HG03378 (cell line): Measurements from ENCODE around the gene PARVG.

ENCODE experiments used
- ATAC-seq: cut with Tn5 transposase; IDR thresholded peaks from one replicate; pipeline ENCODE4 v1.9.1; 2021; ENCODE audit warnings: mild to moderate bottlenecking, moderate library complexity; ENCODE audit not compliant: unreplicated experiment

PARVG gene

DNA sequence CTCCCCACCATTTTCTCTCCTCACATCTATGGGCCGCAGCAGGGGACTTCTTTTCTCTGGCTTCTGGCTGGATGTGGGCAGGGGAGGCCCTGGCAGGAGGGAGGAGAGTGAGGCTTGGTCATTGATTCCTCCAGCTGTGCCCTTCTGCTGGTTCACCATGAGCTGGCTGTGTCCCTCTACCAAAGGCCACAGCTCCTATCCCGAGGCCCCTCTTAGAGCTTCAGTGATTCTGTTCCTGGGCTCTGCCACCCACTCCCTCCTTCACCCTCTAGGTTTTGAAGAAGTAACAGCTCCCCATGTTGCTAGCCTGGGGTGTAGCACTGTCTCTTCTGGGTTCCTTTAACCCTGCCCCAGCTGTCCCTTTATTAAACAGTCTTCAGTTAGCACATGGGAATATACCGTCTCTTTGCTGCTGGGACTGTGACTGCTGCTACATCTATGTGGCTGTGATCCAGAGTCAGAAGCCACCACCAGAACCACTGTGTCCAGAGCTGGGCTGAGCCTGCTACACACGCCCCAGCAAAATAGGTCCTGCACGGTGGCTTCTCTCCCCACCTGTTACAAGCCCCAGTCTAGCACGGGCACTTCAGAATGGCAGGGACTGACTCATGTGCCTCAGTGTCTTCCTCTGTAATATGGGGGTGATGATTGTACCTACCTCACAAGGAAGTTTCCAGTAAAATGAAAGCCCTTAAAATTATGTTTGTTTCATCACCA lies 578 bp upstream of the PARVG start:
- no peak for ATAC-seq

DNA sequence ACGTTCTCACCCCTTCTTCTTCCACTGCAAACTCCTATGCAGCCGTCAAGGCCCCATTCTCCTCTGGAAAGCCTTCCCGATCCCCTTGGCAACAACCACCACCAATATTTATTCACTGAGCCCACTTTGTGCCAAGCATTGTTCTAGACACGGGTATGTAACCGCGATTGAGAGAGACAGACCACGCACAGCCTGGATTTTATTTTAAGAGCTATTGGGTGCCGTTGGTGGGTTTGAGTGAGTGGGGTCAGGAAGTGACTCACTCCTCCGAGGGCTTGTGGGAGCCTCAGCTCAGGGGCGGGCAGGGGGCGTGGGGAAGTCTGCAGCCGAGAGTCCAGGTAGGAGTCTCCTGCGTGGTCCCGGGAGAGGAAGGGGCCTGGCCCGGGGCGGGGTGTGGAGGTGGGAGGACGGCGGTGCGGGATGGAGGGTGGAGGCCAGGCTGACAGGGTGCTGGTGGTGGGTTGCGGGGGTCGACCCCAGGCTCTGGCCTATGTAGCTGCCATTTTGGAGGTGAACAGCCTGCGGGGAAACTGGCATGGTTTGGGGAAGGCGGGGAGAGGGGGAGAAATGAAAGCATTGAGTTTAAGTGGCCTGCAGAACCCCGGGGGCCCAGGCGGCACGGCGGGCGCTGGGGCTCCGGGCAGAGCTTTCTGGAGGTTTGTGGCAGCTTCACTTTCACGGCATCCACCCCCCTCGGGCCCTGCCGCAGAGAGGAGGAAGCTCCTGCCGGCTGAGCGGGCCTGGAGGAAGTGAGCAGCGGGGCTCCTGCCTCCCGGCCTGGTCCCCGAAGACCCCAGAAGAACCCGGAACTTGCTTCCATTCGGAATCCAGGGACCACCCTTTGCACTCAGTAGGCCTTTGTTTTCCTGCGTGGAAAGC lies 547 bp downstream of the PARVG start:
- ATAC-seq: no peak

DNA sequence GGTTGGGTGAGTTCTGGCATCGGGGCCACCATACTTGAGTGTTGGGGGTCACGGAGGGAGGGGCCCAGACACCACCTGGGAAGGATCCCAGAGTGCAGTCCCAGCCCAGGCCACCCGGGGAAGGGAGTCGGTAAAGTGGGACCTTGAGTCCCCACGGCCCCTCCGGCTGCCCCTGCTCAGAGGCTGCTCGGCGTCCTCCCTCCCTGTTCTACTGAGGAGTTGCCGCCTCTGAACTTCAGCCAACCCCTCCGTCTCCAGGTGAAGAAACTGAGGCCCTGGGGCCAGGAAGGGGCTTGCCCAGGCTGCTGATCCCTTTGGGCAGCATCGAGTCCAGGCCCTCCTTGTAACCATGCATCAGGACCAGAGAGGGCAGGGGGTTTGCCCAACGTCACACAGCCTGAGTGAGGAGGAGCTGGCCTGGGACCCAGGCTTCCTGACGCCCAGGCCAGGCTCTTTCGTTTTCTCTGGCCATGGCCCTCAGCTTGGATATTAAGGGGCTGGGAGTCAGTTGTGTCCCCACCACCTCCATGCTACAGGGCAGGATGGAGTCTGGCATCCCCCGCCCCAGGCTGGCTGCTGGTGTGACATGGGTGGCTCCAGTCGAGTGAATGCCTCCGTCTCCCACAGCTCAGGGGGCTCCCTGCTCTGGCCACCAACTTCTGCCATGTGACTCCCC lies 1.3 kb downstream of the PARVG start:
- ATAC-seq: no peak

DNA sequence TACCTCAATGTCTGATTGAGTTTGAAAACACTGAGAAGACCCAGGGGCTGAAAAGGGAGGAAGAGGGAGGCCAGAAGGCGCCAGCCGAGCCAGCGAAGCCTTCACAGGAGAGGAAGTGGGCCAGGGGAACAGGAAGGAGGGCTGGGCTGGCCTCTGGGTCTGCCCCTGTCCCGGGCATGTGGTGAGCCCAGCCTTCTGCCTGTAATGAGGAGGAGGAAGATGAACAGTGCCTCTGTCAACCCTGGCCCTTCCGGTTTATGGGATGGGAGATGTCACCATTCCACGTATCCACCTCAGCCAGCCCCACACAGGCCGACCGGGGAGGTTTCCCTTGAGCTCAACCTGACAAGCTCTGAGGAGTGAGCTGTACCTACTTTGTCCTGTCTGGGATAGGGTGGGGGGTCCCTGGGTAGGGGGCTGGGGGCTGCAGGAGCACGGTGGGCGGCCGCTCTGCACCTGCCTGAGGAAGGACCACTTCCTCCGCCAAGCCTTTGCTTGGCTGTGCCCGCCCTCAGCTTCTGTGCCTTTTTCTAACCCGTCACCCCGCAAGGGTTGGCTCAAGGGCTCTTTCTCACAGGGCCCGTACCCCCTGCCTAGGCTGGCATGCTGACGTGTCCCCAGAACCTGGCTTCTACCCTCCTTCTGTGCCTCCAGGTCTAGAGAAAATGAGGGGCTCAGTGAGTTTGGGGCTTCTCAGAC lies 2.0 kb downstream of the PARVG start:
- no peak for ATAC-seq

DNA sequence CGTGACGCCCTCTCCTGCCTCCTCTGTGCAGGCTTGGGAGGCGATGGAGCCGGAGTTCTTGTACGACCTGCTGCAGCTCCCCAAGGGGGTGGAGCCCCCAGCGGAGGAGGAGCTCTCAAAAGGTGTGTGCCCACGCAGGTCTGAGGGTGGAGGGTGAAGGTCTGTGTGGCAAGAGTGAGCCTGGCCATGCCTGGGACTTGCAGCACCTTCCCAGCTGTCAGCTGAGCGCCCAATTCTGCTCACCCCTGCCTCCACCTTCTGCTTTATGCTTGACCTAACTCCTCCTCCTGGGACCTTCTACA lies 2.5 kb downstream of the PARVG start:
- ATAC-seq: no peak

DNA sequence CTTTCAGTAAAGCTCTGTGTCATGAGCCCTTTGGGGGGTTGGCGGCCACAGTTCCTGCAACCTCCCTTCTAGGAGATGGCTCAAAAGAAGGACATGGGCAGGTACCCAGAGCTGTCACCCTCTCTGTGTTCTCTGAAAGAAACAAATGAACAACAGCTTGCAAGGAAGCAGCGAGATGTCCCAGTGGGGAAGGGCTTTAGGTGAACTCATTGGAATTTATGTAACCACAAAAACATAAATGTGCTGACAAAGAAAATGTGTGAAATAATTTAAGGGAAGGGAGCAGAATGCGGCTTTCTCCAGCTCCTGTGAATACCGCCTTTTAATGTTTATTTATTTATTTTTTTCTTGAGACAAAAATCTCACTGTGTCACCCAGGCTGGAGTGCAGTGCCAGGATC lies 3.3 kb downstream of the PARVG start:
- ATAC-seq: no peak

DNA sequence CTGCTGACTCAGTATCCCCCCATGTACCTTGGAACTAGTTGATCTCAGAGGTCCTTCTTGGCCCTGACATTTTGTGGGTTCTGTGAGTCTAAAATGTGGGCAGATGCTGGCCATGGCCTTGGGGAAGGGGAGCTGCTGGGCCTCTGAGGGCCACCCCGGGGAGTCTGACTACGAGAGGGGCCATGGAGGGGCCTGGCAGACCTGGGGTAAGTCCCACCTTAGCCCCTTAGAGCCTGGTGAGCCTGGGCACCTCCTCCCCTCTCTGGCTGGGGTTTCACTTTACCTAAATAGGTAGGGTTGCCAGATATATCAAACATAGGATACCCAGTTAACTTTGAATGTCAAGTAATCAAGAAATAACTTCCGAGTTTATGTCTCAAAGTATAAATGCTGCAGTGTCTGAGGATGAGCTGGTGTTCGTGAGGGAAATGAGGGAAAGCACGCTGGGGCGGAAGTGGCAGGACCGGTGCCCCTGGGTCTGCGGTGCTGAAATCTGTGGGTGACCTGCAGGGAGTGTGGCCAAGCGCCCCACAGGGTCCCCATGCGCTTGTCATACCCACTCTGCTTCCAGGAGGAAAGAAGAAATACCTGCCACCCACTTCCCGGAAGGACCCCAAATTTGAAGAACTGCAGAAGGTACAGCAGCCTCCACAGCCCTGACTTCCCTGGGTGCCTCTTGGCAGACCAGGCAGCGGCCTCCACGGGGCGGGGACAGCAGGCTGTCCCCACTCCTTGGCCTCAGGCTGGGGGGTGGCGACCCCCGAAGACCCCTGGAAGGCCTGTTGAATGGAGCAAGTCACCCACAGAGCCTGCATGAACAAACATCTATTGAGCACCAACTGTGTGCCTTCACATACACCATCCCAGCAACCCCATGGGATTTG lies 4.8 kb downstream of the PARVG start:
- no peak for ATAC-seq

DNA sequence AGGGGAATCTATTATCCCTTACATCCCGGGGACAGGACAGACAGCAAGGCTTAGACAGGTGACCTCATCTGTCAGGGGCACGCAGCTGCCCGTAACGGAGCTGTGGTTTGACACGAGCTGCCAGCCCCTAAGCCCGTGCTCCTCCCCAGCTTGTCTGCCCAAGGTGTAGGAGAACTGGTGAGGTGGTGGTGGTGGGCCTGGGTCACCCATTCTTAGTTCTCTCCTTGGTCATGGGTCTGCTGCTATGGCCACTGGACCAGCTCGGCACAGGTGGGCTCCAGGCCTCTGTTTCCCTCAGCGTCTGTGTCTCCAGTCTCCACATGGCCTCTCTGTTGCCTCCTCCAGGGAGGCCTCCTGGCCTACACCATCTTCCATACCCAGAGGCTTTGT lies 5.4 kb downstream of the PARVG start:
- no peak for ATAC-seq

DNA sequence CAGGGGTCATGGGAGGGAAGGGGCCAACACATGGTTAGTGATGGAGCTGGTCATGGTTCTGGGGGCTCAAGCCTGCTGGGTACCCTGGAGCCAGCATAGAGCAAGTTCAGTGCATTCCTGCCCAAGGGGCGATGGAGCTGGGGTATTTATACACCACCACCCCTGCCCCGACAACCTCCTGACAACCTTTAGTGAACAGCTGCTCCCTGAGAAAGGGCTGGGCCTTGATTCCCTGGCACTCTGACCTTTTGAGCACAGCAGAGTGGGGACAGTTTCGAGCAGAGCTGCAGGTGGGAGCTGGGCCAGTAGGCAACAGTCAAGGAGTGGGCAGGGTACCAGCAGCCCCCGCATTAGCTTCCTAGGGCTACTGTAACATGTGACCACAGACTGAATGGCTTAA lies 6.0 kb downstream of the PARVG start:
- no peak for ATAC-seq

DNA sequence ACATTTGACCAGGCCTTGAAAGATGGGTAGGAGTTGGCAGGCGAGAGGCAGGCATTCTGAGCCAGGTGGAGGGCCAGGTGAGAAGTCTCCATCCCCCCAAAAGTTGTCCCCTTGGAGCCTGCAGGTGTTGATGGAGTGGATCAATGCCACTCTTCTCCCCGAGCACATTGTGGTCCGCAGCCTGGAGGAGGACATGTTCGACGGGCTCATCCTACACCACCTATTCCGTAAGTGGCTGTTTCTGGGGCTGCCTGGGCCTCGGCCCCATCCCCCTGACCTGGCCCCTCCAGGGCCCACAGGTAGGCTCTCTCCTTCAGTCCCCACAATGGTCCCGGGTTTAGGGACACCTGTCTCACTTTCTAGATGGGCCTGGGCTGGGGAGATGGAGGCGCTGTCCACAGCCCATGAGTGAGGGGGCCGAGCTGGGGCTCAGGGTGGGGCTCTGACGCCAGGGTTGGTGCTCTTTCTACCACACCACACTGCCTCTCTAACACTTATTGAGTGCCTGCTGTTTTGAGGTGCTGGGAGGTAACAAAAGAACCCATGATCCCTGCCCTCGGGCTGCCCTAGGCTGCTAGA lies 7.0 kb downstream of the PARVG start:
- ATAC-seq: no peak

DNA sequence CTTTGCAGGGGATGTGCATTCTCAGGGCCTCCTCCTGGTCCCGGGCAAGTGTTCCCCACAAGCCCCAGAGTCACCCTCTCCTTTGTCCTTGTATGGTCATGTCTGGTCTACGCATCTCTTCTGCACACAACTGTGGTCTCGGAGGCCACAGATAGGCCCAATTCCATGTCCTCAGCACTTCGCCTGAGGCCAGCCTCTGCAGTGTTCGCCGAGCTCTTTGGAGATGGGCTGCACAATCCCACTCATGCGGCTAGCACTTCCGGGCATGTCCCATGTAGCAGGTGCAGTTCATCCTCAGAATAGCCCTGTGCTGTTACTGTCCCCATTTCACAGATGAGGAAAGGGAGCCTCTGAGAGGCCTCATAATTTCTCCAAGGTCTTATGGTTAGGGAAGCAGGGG lies 7.6 kb downstream of the PARVG start:
- no peak for ATAC-seq

DNA sequence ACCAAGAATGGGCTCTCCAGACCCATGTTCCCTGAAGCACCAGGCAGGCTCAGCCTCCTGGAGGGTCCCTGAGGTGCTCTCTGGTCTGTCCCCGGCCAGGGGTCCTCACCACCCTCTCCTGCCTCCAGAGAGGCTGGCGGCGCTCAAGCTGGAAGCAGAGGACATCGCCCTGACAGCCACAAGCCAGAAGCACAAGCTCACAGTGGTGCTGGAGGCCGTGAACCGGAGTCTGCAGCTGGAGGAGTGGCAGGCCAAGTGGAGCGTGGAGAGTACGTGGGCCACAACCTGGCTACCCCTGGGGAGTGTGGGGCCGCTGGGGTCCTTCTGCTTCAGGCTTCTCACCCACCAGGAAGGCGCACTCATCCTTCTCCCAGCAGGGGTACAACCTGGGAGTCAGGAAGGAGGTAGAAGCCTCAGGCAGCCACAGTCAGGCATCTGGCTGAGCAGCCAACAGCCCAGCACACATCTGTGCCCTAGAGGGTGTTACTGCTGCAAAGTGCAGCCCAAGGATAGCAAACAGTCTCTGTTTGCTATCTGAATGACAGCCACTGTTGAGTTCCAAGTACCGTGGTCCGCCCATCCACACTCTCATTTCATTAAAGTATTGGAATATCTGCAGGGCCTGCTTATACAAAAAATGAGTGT lies 8.4 kb downstream of the PARVG start:
- no peak for ATAC-seq

DNA sequence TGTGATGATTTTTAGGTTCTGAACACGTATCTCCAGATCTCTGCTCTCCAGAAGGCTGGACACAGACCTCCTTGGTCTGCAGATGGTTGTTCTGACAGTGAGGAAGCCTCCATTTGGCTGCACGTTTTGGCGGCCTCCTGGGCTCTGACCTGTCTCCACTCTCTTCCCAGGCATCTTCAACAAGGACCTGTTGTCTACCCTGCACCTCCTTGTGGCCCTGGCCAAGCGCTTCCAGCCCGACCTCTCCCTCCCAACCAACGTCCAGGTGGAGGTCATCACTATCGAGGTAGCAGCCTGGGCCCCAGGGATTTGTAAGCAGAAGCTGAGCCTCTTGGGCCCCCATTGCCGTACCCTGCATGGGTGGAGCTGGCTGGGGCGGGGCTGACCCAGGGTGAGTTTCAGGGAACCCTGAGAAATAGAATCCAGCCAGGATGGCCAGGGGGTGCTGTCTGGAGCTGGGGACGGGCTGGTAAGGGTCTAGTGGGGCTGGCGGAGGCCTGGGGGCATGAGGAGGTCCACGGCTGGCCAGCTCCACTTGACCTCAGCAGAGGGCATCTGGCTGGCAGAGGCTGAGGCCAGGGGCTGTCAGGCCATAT lies 9.8 kb downstream of the PARVG start:
- ATAC-seq: no peak

DNA sequence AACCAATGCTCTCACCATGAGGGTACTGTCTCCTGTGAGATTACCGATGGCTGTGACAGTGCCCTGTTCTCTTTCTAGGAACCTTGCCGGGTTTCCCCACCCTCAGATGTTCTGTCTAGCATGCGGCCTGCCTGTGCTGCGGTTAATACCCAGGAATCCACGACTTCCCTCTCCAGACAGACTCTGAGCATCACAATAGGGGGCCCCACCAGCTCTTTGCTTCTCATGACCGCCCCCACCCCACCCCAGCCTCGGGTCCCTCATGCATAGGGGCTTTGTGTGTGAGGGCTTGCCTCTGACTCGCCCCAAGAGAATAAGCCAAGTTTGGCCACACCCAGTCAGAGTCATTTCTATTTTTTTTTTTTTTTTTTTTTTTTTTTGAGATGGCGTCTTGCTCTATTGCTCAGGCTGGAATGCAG lies 10.3 kb downstream of the PARVG start:
- no peak for ATAC-seq

DNA sequence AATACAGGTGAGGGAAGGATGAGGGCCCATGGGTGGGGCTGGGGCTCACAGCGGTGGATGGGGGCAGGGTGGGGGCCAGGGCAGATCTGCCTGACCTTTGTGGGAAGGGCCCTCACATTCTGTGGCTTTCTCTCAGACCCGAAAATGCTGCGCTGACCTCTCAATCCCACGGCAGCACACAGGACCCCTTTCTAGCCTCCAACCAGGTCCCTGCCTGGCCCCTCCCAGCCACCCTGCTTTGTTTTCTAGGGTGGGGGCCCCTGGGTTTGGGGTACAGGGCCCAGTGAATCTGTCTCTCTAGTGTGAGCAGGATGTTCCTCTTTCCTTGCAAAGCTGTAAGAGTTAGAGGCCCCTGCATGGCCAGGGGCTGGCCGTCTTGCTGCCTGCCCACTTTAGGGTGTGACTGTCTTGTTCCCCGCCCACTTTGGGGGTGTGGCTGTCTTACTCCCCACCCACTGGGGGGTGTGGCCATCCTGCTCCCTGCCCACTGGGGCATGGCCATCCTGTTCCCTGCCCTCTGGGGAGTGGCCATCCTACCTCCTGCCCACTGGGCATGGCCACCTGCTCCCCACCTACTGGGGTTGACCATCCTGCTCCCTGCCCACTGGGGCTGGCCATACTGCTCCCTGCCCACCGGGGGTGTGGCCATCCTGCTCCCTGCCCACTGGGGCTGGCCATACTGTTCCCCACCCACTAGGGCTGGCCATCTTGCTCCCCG lies 11.5 kb downstream of the PARVG start:
- ATAC-seq: no peak

DNA sequence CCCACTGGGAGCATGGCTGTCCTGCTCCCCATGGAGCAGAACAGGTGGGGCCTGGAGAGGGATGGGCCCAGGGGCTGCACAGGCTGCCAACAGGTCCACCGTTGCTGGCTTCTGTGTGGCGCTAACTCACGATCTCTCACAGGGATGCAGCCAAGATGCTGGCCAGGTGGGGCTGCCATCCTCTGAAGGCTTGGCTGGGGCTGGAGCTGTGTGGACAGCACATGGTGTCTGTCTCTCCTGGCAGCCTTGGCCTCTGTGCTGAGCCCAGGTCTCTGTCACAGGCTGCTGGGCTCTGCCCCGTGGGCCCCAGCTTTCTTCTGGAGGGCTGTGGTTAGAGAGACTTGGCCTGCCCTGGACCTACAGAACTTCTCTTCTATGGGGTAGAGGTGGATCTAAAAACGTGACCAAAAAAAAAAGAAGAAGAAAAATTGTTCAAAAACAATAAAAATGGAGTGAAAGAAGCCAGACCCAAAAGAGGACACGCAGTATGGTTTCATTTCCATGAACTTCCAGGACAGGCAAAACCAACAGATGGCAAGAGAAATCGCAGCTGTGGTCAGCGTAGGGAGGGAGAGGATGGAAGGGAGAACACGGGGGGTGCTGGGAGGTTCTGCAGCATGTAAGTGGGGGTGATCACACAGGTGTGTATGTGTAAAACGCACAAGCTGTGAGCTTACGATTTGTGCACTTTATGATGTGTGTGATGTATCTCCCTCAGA lies 12.2 kb downstream of the PARVG start:
- ATAC-seq: no peak

DNA sequence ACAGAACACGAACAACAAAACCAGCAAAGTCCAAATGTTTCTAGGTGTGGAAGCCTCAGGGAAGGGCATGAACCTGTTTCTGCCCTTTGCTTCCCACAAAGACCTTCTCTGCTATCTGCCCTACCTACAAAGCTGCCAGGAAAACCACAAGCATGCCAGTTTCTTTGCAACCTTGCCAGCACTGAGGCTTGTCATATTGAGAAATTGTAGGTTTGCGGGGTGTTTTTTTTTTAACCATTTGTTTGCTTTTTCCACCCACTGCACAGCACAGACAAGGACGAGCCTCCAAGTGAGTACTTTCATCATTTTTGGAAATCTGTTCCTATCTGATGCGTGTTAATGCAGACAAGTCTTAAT lies 12.8 kb downstream of the PARVG start:
- ATAC-seq: no peak

DNA sequence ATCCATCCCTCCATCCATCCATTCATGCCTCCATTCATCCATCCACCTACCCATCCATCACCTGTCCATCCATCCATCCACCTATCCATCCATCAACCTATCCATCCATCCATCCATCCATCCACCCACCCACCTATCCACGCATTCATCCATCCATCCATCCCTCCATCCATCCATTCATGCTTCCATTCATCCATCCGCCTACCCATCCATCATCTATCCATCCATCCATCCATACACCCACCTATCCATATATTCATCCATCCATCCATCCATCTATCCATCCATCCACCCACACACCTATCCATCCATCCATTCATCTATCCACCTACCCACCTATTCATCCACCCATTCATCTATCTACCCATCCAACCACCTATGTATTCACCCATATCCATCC lies 13.8 kb downstream of the PARVG start:
- ATAC-seq: no peak
